ENCODE measurements around the gene AURKAIP1.

- TF ChIP-seq FOXM1 (IDR thresholded peaks at IDR 0.05; ENCODE audit: borderline replicate concordance) (no peak), TARDBP (IDR thresholded peaks at IDR 0.05) (no peak), ELF4 (IDR thresholded peaks at IDR 0.05) (no peak), BHLHE40 (IDR thresholded peaks at IDR 0.05; ENCODE audit: borderline replicate concordance) (no peak), ARNT (IDR thresholded peaks at IDR 0.05) (no peak), NFRKB (IDR thresholded peaks at IDR 0.05) (no peak)
Observed at GRCh38 chr1:1403653-1404052, 28.6 kb upstream of the AURKAIP1 start.

All from HEK293T (cell line).